ENCODE results near the gene OR6S1. TPM values are rescaled to one million over a fixed set of nuclear protein-coding genes. Genes with fewer than 3 reads are reported as not detected.

Gene OR6S1
- polyA plus RNA-seq, 1 donor from 2014 or later = not detected

DNA sequence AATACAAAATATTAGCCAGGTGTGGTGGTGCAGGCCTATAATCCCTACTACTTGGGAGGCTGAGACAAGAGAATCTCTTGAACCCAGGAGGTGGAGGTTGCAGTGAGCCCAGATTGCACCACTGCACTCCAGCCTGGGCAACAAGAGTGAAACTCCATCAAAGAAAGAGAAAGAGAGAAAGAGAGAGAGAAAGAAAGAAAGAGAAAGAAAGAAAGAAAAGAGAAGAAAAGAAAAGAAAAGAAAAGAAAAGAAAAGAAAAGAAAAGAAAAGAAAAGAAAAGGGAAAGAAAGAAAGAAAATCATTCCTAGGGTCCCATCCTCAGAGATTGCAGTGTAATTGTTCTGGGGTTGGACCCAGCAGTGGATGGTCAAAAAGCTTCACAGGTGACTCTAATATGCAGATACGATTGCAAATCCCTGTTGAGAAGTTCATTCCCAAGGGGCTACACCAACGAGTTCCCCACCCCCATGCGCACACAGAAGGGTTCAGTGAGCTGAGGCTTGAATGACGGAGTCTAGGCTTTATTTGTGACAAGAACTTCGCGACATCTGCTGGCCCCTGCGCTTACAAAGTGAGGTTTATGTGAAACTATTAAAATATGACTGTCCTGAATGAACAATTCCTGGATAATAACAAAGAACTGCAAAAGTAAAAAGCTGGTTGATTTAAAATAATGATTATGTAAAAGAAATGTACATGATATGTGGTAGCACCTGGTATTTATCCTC lies 32.9 kb downstream of the OR6S1 start:
- TF ChIP-seq SMC3 (conservative IDR thresholded peaks at IDR 0.05; ENCODE audit: poor library complexity) (no peak), TAF1 (IDR thresholded peaks at IDR 0.05; ENCODE audit: low read depth) (no peak), EP300 (conservative IDR thresholded peaks at IDR 0.05; ENCODE audit: poor library complexity, severe bottlenecking) (no peak), MXI1 (conservative IDR thresholded peaks at IDR 0.05; ENCODE audit: poor library complexity, severe bottlenecking) (no peak), REST (IDR thresholded peaks at IDR 0.05; ENCODE audit: borderline replicate concordance) (no peak), EZH2 (IDR thresholded peaks at IDR 0.05; ENCODE audit: borderline replicate concordance, insufficient read depth, low read length, poor library complexity, severe bottlenecking) (no peak), POLR2AphosphoS5 (IDR thresholded peaks at IDR 0.05) (no peak), RAD21 (conservative IDR thresholded peaks at IDR 0.05) (no peak)
- TF ChIP-seq, protein P1, sequence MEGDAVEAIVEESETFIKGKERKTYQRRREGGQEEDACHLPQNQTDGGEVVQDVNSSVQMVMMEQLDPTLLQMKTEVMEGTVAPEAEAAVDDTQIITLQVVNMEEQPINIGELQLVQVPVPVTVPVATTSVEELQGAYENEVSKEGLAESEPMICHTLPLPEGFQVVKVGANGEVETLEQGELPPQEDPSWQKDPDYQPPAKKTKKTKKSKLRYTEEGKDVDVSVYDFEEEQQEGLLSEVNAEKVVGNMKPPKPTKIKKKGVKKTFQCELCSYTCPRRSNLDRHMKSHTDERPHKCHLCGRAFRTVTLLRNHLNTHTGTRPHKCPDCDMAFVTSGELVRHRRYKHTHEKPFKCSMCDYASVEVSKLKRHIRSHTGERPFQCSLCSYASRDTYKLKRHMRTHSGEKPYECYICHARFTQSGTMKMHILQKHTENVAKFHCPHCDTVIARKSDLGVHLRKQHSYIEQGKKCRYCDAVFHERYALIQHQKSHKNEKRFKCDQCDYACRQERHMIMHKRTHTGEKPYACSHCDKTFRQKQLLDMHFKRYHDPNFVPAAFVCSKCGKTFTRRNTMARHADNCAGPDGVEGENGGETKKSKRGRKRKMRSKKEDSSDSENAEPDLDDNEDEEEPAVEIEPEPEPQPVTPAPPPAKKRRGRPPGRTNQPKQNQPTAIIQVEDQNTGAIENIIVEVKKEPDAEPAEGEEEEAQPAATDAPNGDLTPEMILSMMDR (IDR thresholded peaks at IDR 0.05; ENCODE audit: poor library complexity, severe bottlenecking) = no peak
- H3K27ac ChIP-seq (ENCODE audit: low read length) = no peak overlapping the region
- H3K4me3 ChIP-seq (ENCODE audit: low read length) = no peak overlapping the region
- no peaks in the 10 kb centered on the region for H3K9me2 ChIP-seq (ENCODE audit: insufficient read depth, low read length)
- H4K20me1 ChIP-seq (ENCODE audit: insufficient read depth) = no peaks in the 10 kb centered on the region
- no peaks in the 10 kb centered on the region for H3K9me3 ChIP-seq (ENCODE audit: low read length)
- no peak overlapping the region for H3K4me2 ChIP-seq (ENCODE audit: low read length)
- H3F3A ChIP-seq (ENCODE audit: insufficient read depth, low read length, poor library complexity, severe bottlenecking) = no peaks in the 10 kb centered on the region
- H3K27me3 ChIP-seq (ENCODE audit: insufficient read depth, low read depth, low read length) = peaks cover 5% of the 10 kb centered on the region
- no peak overlapping the region for H2AFZ ChIP-seq (ENCODE audit: low read depth, low read length)
- no peaks in the 10 kb centered on the region for H3K36me3 ChIP-seq (ENCODE audit: insufficient read depth, low read length)
- H3K79me2 ChIP-seq (replicated peaks; ENCODE audit: insufficient read depth, low read length) = no peaks in the 10 kb centered on the region
- H3K9ac ChIP-seq (ENCODE audit: low read length) = no peak overlapping the region

DNA sequence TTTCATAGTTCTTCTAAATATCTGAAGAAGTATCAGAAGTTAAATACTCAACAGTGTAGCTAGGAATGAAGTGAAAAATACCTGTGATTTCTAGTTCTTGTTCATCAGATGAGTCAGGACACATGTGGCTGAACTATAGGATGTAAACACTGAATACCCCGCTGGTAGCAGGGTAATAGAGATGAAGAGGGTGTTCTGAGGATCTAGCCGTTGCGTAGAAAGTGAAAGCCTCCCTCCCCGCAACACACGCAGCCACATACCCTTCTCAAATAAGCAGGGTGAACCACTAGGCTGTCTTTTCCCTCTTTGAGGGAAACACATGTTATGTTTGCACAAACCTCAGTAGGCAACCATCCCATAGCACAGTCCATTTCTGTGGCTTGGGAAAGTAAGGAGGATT lies 33.9 kb downstream of the OR6S1 start:
- Histone ChIP-seq H3K27ac (ENCODE audit: low read length) (no peak overlapping the region), H3K9me2 (ENCODE audit: insufficient read depth, low read length) (no peaks in the 10 kb centered on the region), H3K36me3 (ENCODE audit: insufficient read depth, low read length) (no peaks in the 10 kb centered on the region), H3K9ac (ENCODE audit: low read length) (no peak overlapping the region), H3K4me2 (ENCODE audit: low read length) (no peak overlapping the region), H4K20me1 (ENCODE audit: insufficient read depth) (no peaks in the 10 kb centered on the region), H3K79me2 (replicated peaks; ENCODE audit: insufficient read depth, low read length) (no peaks in the 10 kb centered on the region), H3F3A (ENCODE audit: insufficient read depth, low read length, poor library complexity, severe bottlenecking) (no peaks in the 10 kb centered on the region), H3K27me3 (ENCODE audit: insufficient read depth, low read depth, low read length) (peaks cover 5% of the 10 kb centered on the region), H3K4me3 (ENCODE audit: low read length) (no peak overlapping the region), H2AFZ (ENCODE audit: low read depth, low read length) (no peak overlapping the region), H3K9me3 (ENCODE audit: low read length) (no peaks in the 10 kb centered on the region)
- TF ChIP-seq POLR2AphosphoS5 (IDR thresholded peaks at IDR 0.05) (no peak), RAD21 (conservative IDR thresholded peaks at IDR 0.05) (no peak), EP300 (conservative IDR thresholded peaks at IDR 0.05; ENCODE audit: poor library complexity, severe bottlenecking) (no peak), SMC3 (conservative IDR thresholded peaks at IDR 0.05; ENCODE audit: poor library complexity) (no peak), REST (IDR thresholded peaks at IDR 0.05; ENCODE audit: borderline replicate concordance) (no peak), MXI1 (conservative IDR thresholded peaks at IDR 0.05; ENCODE audit: poor library complexity, severe bottlenecking) (no peak)
- TF ChIP-seq, protein P1 (IDR thresholded peaks at IDR 0.05; ENCODE audit: poor library complexity, severe bottlenecking) = no peak

Data from neural cell (in vitro differentiated cells).